K562 (cell line): ENCODE data around the gene CNMD. TPM values are rescaled to one million over a fixed set of nuclear protein-coding genes. Genes with fewer than 3 reads are reported as not detected.

Source experiments
- ATF2 ChIP-seq: sonication (generic); formaldehyde crosslinking; IDR thresholded peaks from 2 replicates; pipeline ENCODE4 v1.8.1; 2022; ENCODE audit warnings: missing genetic modification reagents
- CREB5 ChIP-seq: fragments of 250-450 bp; sonication (Bioruptor Pico); IDR thresholded peaks from 2 replicates; pipeline ENCODE4 v1.5.0; 2020; ENCODE audit warnings: mild to moderate bottlenecking
- HBP1 ChIP-seq: fragments of 450-650 bp; formaldehyde crosslinking; IDR thresholded peaks from 2 replicates; pipeline ENCODE4 v1.4.0; 2022; ENCODE audit warnings: missing genetic modification characterization
- MGA ChIP-seq: fragments of 450-650 bp; IDR thresholded peaks from 2 replicates; pipeline ENCODE4 v1.6.1; 2016; ENCODE audit warnings: mild to moderate bottlenecking, moderate library complexity
- polyA plus RNA-seq, 8 experiments: library from polyadenylated mRNA; depleted of rRNA in 4 of 8; stranded (reverse) in 5 of 8; unstranded in 3 of 8; fragments of >200 nt; fragmentation: Nextera tagmentation in 2 of 8; fragmentation: Illumina TruSeq in 1 of 8; extraction: Ambion mirVana in 2 of 8; extraction: Trizol in 1 of 8; gene quantifications; 2 replicates each; pipeline versions ENCODE4 v1.2.1 to v1.2.3, GENCODE V29; 2011 to 2014; ENCODE audit warnings: inconsistent platforms in 1 of 8, missing spikeins in 1 of 8
- total RNA-seq, 7 experiments: library from RNA; depleted of rRNA in 6 of 7; stranded (reverse); fragments of >200 nt in 6 of 7; fragmentation: Illumina TruSeq in 2 of 7; extraction: Trizol in 2 of 7; gene quantifications; 2 replicates each; pipeline versions ENCODE4 v1.2.1 to v1.2.3, GENCODE V29; 2011 to 2021; ENCODE audit warnings: low replicate concordance in 1 of 7

CNMD gene
- total and polyA plus RNA-seq, 9 of the 15 experiments (the other 6 are each of a cell fraction or from before 2014, with no cell fraction given): not detected

- no peak for TF ChIP-seq MGA
- no peak for TF ChIP-seq CREB5 (CRISPR knock-in tag)
- no peak for TF ChIP-seq HBP1
- no peak for TF ChIP-seq ATF2 (CRISPR knock-in tag)
Observed at GRCh38 chr13:52669677-52670076, 69.9 kb downstream of the CNMD start (continued).
